Fibroblast of skin of right quadriceps (primary cell): ENCODE measurements around the gene PRTN3.
A peak's percentile ranks its signal among the peaks of the same experiment; 100 is the strongest.

Experiments
- DNase-seq: peaks from one replicate; pipeline ENCODE4 v3.0.0-alpha.2; 2013

Gene PRTN3

GRCh38 chr19:840519-841206, at the start of gene PRTN3:
Gene PRTN3, plus strand, starts transcription at chr19:840999. Its CDS starts 10 bp downstream, at chr19:841009.
- DNase-seq: no peak

GRCh38 chr19:791007-791566, 49.7 kb upstream of the PRTN3 start:
- no peak for DNase-seq

- no peak for DNase-seq
Measured at GRCh38 chr19:791567-792305, 49.1 kb upstream of the PRTN3 start.

GRCh38 chr19:792306-792885, 48.4 kb upstream of the PRTN3 start:
- no peak for DNase-seq

GRCh38 chr19:793806-794205, 47.0 kb upstream of the PRTN3 start:
- DNase-seq: no peak

- no peak for DNase-seq
Measured at GRCh38 chr19:795073-795611, 45.7 kb upstream of the PRTN3 start.

- no peak for DNase-seq
Measured at GRCh38 chr19:795691-796581, 44.9 kb upstream of the PRTN3 start.

GRCh38 chr19:796692-797527, 43.9 kb upstream of the PRTN3 start, which contains the start of gene PTBP1:
Gene PTBP1, plus strand, starts transcription at chr19:797452. Its CDS starts 46 bp downstream, at chr19:797498.
- peak; percentile 100 for DNase-seq

GRCh38 chr19:797528-798414, 43.0 kb upstream of the PRTN3 start:
- peak; percentile 93 for DNase-seq

- no peak for DNase-seq
Measured at GRCh38 chr19:798415-799075, 42.3 kb upstream of the PRTN3 start.

GRCh38 chr19:799076-799881, 41.5 kb upstream of the PRTN3 start:
- peak; percentile 55 for DNase-seq

- no peak for DNase-seq
Measured at GRCh38 chr19:800360-801029, 40.3 kb upstream of the PRTN3 start.

- DNase-seq: peak; percentile 20
Measured at GRCh38 chr19:801030-801860, 39.6 kb upstream of the PRTN3 start.

- DNase-seq: no peak
Measured at GRCh38 chr19:801861-802497, 38.8 kb upstream of the PRTN3 start.

GRCh38 chr19:802498-803098, 38.2 kb upstream of the PRTN3 start:
- DNase-seq: peak; percentile 22

GRCh38 chr19:803099-803561, 37.7 kb upstream of the PRTN3 start:
- DNase-seq: no peak
